HepG2 (cell line): Measurements from ENCODE around the gene NTN4. TPM values are rescaled to one million over a fixed set of nuclear protein-coding genes. Genes with fewer than 3 reads are reported as not detected.

Experiments used
- ATAC-seq: fragments of 200-7000 bp; cut with Tn5 transposase; 3 replicates; pipeline ENCODE4 v1.9.1; 2020; ENCODE audit warnings: mild to moderate bottlenecking, moderate library complexity
- BruUV-seq: library from RNA; stranded (reverse); fragments of 400-500 nt; replicated peaks from 2 replicates; lab custom pipeline; 2021; lab: Mats Ljungman, UMichigan
- CTCF ChIA-PET: fragments of 300-600 bp; formaldehyde crosslinking; extraction: SDS; loops from one replicate; lab custom pipeline; 2021; ENCODE audit warnings: low total read pairs, inconsistent platforms, low intra/inter-chr PET ratio; lab: Yijun Ruan, JAX
- POLR2A ChIA-PET: fragments of 350-600 bp; sonication (Branson Sonifier 250); formaldehyde crosslinking; loops from one replicate; lab custom pipeline; 2020; ENCODE audit warnings: antibody characterized with exemption, inconsistent platforms; lab: Yijun Ruan, JAX
- DNase-seq: peaks from one replicate; pipeline ENCODE4 v3.0.0-alpha.2; 2015; ENCODE audit warnings: low spot score
- FAIRE-seq: peaks from 3 replicates; lab custom pipeline; 2011; peaks lifted over from hg19 to GRCh38; lab: Jason Lieb, UNC
- H2AFZ ChIP-seq: one replicate; pipeline ENCODE4 v1.6.1; 2011; ENCODE audit warnings: low read length, inconsistent platforms
- H3K27ac ChIP-seq: fragments of 300-600 bp; 3 replicates; pipeline ENCODE4 v1.8.0; 2011; ENCODE audit warnings: mixed run types, mild to moderate bottlenecking, mixed read lengths, low read length, inconsistent platforms; ENCODE audit not compliant: insufficient read depth; ENCODE audit errors: extremely low read length
- H3K27me3 ChIP-seq, 2 experiments: fragments of 200-600 bp in 1 of 2; 2 replicates in 1 of 2; 3 replicates in 1 of 2; pipeline versions ENCODE4 v1.6.0 to v1.8.0; 2011; ENCODE audit warnings: low read length in 2 of 2, mild to moderate bottlenecking in 2 of 2, moderate library complexity in 2 of 2, inconsistent platforms in 1 of 2; ENCODE audit not compliant: insufficient read depth in 2 of 2, control insufficient read depth in 1 of 2
- H3K36me3 ChIP-seq, 2 experiments: fragments of 200-600 bp in 1 of 2; replicated peaks in 1 of 2; 2 replicates in 1 of 2; 3 replicates in 1 of 2; pipeline versions ENCODE4 v1.5.1 to v1.8.0; 2011; ENCODE audit warnings: low read length in 2 of 2, inconsistent platforms in 1 of 2; ENCODE audit not compliant: insufficient read depth in 2 of 2, control insufficient read depth in 1 of 2
- H3K4me1 ChIP-seq: 2 replicates; pipeline ENCODE4 v1.5.1; 2012; ENCODE audit warnings: low read length, inconsistent platforms; ENCODE audit not compliant: insufficient read depth
- H3K4me2 ChIP-seq: 2 replicates; pipeline ENCODE4 v1.6.0; 2011; ENCODE audit warnings: low read depth, low read length, inconsistent platforms
- H3K4me3 ChIP-seq, 3 experiments: fragments of 200-600 bp in 1 of 3; sonication (generic), shearing (Covaris generic) in 1 of 3; replicated peaks in 1 of 3; 2 replicates each; pipeline ENCODE4 v1.5.1; 2011 to 2016; ENCODE audit warnings: low read length in 3 of 3, inconsistent platforms in 2 of 3, low read depth in 2 of 3, mild to moderate bottlenecking in 2 of 3, control low read depth in 1 of 3, mixed read lengths in 1 of 3; ENCODE audit not compliant: insufficient read depth in 1 of 3
- H3K79me2 ChIP-seq: one replicate; pipeline ENCODE4 v1.6.1; 2011; ENCODE audit warnings: low read length, inconsistent platforms; ENCODE audit not compliant: insufficient read depth
- H3K9ac ChIP-seq: 2 replicates; pipeline ENCODE4 v1.6.0; 2011; ENCODE audit warnings: mild to moderate bottlenecking, low read depth, low read length, inconsistent platforms; ENCODE audit not compliant: insufficient read depth
- H3K9me3 ChIP-seq: 2 replicates; pipeline ENCODE4 v1.5.1; 2012; ENCODE audit warnings: mild to moderate bottlenecking, low read length
- H4K20me1 ChIP-seq: 2 replicates; pipeline ENCODE4 v1.6.0; 2011; ENCODE audit warnings: inconsistent platforms, mild to moderate bottlenecking, low read length, moderate library complexity; ENCODE audit not compliant: insufficient read depth
- AGO1 ChIP-seq: fragments of 200-400 bp; formaldehyde crosslinking; IDR thresholded peaks from 2 replicates; pipeline ENCODE4 v1.6.1; 2017; ENCODE audit warnings: mild to moderate bottlenecking, low read depth, low read length, moderate library complexity; ENCODE audit not compliant: poor library complexity, severe bottlenecking
- KLF13 ChIP-seq: sonication (generic); formaldehyde crosslinking; IDR thresholded peaks from 2 replicates; pipeline ENCODE4 v1.4.0; 2020; ENCODE audit warnings: mild to moderate bottlenecking, missing genetic modification reagents
- NBN ChIP-seq: fragments of 450-650 bp; conservative IDR thresholded peaks from 2 replicates; pipeline ENCODE4 v1.6.1; 2017
- POLR2AphosphoS2 ChIP-seq: IDR thresholded peaks from 2 replicates; pipeline ENCODE4 v1.6.1; 2011; ENCODE audit warnings: low read depth, low read length, improper control_type of control experiment
- ZNF180 ChIP-seq: sonication (generic); formaldehyde crosslinking; IDR thresholded peaks from 2 replicates; pipeline ENCODE4 v1.4.0; 2020; ENCODE audit warnings: low read depth, missing genetic modification reagents, borderline replicate concordance
- ZNF331 ChIP-seq: sonication (generic); formaldehyde crosslinking; IDR thresholded peaks from 2 replicates; pipeline ENCODE4 v1.4.0; 2020; ENCODE audit warnings: missing genetic modification reagents
- WGBS: methylation state at CpG from one replicate; pipeline ENCODE4 v1.1.6; 2017; ENCODE audit warnings: low lambda C conversion rate; 5-methylcytosine and 5-hydroxymethylcytosine counted together
- in situ Hi-C: cut with HindIII; loops from 2 replicates; pipeline ENCODE4 v1.10.0; 2017; ENCODE audit warnings: low pct_unique_long_range_greater_than_20kb; ENCODE audit not compliant: extremely low pct_ligation_motif_present
- intact Hi-C: fragments of 100-400 bp; cut with micrococcal nuclease; formaldehyde crosslinking; loops from one replicate; pipeline ENCODE4 v1.10.0; 2022; ENCODE audit not compliant: unreplicated experiment
- polyA plus RNA-seq, 8 experiments: library from polyadenylated mRNA; depleted of rRNA in 3 of 8; stranded (reverse) in 7 of 8; unstranded in 1 of 8; fragments of >200 nt; fragmentation: Illumina TruSeq in 4 of 8; extraction: Trizol in 4 of 8; gene quantifications; 2 replicates each; pipeline versions ENCODE4 v1.2.1 to v1.2.3, GENCODE V29; 2011 to 2016; ENCODE audit warnings: low read depth in 4 of 8, missing spikeins in 1 of 8, mixed read lengths in 1 of 8; ENCODE audit not compliant: insufficient read depth in 1 of 8
- total RNA-seq, 5 experiments: library from RNA; depleted of rRNA; stranded (reverse); fragments of >200 nt; fragmentation: Illumina TruSeq; extraction: Trizol; gene quantifications; 2 replicates each; pipeline ENCODE4 v1.2.3, GENCODE V29; 2016; ENCODE audit warnings: low read depth in 1 of 5
- TF ChIP-seq, protein P1 (sequence below): sonication (generic); formaldehyde crosslinking; IDR thresholded peaks from 2 replicates; pipeline ENCODE4 v1.4.0; 2020; ENCODE audit warnings: missing genetic modification reagents

Gene NTN4
- total and polyA plus RNA-seq, 2 of the 13 experiments (the other 11 are each of a cell fraction or from before 2014, with no cell fraction given): 7.8 to 11.5 TPM

DNA sequence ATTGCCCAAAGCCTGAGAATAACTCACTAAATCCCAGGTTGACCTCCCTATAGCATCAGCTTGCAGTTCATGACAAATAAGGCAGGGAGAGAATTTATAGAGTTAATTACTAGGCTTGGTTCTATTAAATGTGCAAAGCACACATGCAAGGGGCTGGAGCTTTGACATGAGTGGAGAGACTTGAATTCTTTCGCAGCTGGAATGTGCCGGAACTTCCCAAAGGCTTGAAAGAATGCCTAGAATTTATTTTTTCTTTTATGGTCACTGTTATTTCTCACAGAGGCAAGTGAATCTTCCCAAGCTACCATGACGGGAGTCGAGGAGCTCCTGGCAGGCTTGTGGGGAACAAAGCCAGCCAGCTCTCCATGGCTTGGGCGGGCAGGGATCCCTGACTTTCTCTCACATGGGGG lies 143.8 kb downstream of the NTN4 start:
- POLR2A ChIA-PET: no interaction called here
- Histone ChIP-seq H3K79me2 (no peaks in the 10 kb centered on the region), H2AFZ (no peak overlapping the region), H3K4me1 (peaks cover 18% of the 10 kb centered on the region), H3K27ac (no peak overlapping the region), H3K4me2 (no peak overlapping the region), H3K4me3 (no peak overlapping the region), H3K9ac (no peak overlapping the region), H4K20me1 (no peaks in the 10 kb centered on the region), H3K36me3 (no peaks in the 10 kb centered on the region), H3K27me3 (no peaks in the 10 kb centered on the region), H3K9me3 (no peaks in the 10 kb centered on the region)
- TF ChIP-seq KLF13 (CRISPR knock-in tag): no peak
- TF ChIP-seq, protein P1, sequence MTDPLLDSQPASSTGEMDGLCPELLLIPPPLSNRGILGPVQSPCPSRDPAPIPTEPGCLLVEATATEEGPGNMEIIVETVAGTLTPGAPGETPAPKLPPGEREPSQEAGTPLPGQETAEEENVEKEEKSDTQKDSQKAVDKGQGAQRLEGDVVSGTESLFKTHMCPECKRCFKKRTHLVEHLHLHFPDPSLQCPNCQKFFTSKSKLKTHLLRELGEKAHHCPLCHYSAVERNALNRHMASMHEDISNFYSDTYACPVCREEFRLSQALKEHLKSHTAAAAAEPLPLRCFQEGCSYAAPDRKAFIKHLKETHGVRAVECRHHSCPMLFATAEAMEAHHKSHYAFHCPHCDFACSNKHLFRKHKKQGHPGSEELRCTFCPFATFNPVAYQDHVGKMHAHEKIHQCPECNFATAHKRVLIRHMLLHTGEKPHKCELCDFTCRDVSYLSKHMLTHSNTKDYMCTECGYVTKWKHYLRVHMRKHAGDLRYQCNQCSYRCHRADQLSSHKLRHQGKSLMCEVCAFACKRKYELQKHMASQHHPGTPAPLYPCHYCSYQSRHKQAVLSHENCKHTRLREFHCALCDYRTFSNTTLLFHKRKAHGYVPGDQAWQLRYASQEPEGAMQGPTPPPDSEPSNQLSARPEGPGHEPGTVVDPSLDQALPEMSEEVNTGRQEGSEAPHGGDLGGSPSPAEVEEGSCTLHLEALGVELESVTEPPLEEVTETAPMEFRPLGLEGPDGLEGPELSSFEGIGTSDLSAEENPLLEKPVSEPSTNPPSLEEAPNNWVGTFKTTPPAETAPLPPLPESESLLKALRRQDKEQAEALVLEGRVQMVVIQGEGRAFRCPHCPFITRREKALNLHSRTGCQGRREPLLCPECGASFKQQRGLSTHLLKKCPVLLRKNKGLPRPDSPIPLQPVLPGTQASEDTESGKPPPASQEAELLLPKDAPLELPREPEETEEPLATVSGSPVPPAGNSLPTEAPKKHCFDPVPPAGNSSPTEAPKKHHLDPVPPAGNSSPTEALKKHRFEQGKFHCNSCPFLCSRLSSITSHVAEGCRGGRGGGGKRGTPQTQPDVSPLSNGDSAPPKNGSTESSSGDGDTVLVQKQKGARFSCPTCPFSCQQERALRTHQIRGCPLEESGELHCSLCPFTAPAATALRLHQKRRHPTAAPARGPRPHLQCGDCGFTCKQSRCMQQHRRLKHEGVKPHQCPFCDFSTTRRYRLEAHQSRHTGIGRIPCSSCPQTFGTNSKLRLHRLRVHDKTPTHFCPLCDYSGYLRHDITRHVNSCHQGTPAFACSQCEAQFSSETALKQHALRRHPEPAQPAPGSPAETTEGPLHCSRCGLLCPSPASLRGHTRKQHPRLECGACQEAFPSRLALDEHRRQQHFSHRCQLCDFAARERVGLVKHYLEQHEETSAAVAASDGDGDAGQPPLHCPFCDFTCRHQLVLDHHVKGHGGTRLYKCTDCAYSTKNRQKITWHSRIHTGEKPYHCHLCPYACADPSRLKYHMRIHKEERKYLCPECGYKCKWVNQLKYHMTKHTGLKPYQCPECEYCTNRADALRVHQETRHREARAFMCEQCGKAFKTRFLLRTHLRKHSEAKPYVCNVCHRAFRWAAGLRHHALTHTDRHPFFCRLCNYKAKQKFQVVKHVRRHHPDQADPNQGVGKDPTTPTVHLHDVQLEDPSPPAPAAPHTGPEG (CRISPR knock-in tag): no peak
- TF ChIP-seq AGO1: no peak
- TF ChIP-seq ZNF180 (CRISPR knock-in tag): no peak
- TF ChIP-seq POLR2AphosphoS2: no peak
- TF ChIP-seq ZNF331 (CRISPR knock-in tag): no peak
- TF ChIP-seq NBN: no peak
- no TSS peak for BruUV-seq
- CTCF ChIA-PET: no interaction called here
- FAIRE-seq (no peak), ATAC-seq (no peak), DNase-seq (no peak)
- 55% methylated on average over 5 of the region's 5 CpGs for WGBS
- in situ Hi-C loops: no loop called here
- intact Hi-C loops: no loop called here
